Neural cell (in vitro differentiated cells): ENCODE data around the gene INA.

Source experiments
- CTCF ChIP-seq: fragments of 450-650 bp; IDR thresholded peaks from 2 replicates; pipeline ENCODE4 v1.5.1; 2014; ENCODE audit warnings: antibody characterized with exemption, mild to moderate bottlenecking, moderate library complexity; ENCODE audit not compliant: poor library complexity, severe bottlenecking
- EP300 ChIP-seq: fragments of 450-650 bp; conservative IDR thresholded peaks from 2 replicates; pipeline ENCODE4 v1.6.1; 2014; ENCODE audit warnings: antibody characterized with exemption, mild to moderate bottlenecking, moderate library complexity; ENCODE audit not compliant: poor library complexity, severe bottlenecking
- EZH2 ChIP-seq: fragments of 200-600, 300-800 bp; shearing (Covaris generic), sonication (generic); IDR thresholded peaks from 2 replicates; pipeline ENCODE4 v1.6.1; 2014; ENCODE audit warnings: antibody characterized with exemption, low read length, borderline replicate concordance, mild to moderate bottlenecking; ENCODE audit not compliant: insufficient read depth, poor library complexity, severe bottlenecking
- POLR2AphosphoS5 ChIP-seq: IDR thresholded peaks from 2 replicates; pipeline ENCODE4 v1.6.1; 2012
- REST ChIP-seq: IDR thresholded peaks from 2 replicates; pipeline ENCODE4 v1.6.1; 2012; ENCODE audit warnings: borderline replicate concordance

GRCh38 chr10:103257812-103258211 lies 19.1 kb upstream of the INA start:
- no peak for TF ChIP-seq CTCF
- TF ChIP-seq POLR2AphosphoS5 = no peak
- no peak for TF ChIP-seq EP300
- no peak for TF ChIP-seq REST
- TF ChIP-seq EZH2 = no peak
